ENCODE measurements around the gene ACTR2.
"Not testable (repeated sequence)": the region's sequence is repeated elsewhere in the genome, so short reads cannot be mapped to it uniquely, and the experiment has no call there.

ACTR2 gene

GRCh38 chr2:65227020-65227455 is 593 bp upstream of the ACTR2 start:
- peak overlapping the region; percentile 65 for H3K27ac ChIP-seq (ENCODE audit: insufficient read depth, low read depth, low read length, poor library complexity, severe bottlenecking)
- peaks cover 13% of the 10 kb centered on the region for H3K4me1 ChIP-seq (ENCODE audit: control insufficient read depth, insufficient read depth, low read length)
- no peaks in the 10 kb centered on the region for H3K36me3 ChIP-seq (ENCODE audit: control insufficient read depth, insufficient read depth, low read length)
- 2% methylated on average over 13 of the region's 13 CpGs for WGBS, 2 experiments
- H3K27me3 ChIP-seq (ENCODE audit: control insufficient read depth, insufficient read depth, low read length, poor library complexity, severe bottlenecking): no peaks in the 10 kb centered on the region
- H3K4me3 ChIP-seq (ENCODE audit: insufficient read depth, low read depth, low read length): peak overlapping the region; percentile 89
- no peaks in the 10 kb centered on the region for H3K9me3 ChIP-seq (ENCODE audit: control insufficient read depth, low read length)

- Histone ChIP-seq H3K27me3 (ENCODE audit: control insufficient read depth, insufficient read depth, low read length, poor library complexity, severe bottlenecking) (no peaks in the 10 kb centered on the region), H3K4me3 (ENCODE audit: insufficient read depth, low read depth, low read length) (peak overlapping the region; percentile 89), H3K27ac (ENCODE audit: insufficient read depth, low read depth, low read length, poor library complexity, severe bottlenecking) (no peak overlapping the region), H3K4me1 (ENCODE audit: control insufficient read depth, insufficient read depth, low read length) (peaks cover 13% of the 10 kb centered on the region), H3K36me3 (ENCODE audit: control insufficient read depth, insufficient read depth, low read length) (no peaks in the 10 kb centered on the region), H3K9me3 (ENCODE audit: control insufficient read depth, low read length) (no peaks in the 10 kb centered on the region)
- WGBS, 2 experiments: 1% methylated on average over 14 to 16 of the region's 16 CpGs
Measured at GRCh38 chr2:65228263-65228750, 676 bp downstream of the ACTR2 start.

DNA sequence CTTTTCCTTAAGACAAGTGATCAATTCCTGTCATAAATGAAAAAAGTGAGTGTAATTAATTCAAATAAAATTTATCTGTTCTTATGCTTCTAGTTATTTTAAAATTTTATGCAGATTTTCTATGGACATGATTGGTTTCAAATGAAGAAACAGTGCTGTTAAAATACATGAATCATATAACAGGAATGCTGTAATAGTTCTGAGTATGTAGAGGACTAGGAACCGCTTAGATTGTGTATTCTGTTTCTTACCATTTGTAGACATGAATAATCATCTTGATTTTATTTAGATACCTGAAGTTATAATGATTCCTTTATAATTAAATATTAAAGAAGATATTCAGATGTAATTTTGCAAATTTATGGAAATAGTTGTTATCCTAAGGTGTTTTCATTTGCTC is 3.5 kb downstream of the ACTR2 start:
- Histone ChIP-seq H3K27ac (ENCODE audit: insufficient read depth, low read depth, low read length, poor library complexity, severe bottlenecking) (no peak overlapping the region), H3K36me3 (ENCODE audit: control insufficient read depth, insufficient read depth, low read length) (no peaks in the 10 kb centered on the region), H3K9me3 (ENCODE audit: control insufficient read depth, low read length) (no peaks in the 10 kb centered on the region), H3K4me3 (ENCODE audit: insufficient read depth, low read depth, low read length) (no peak overlapping the region), H3K27me3 (ENCODE audit: control insufficient read depth, insufficient read depth, low read length, poor library complexity, severe bottlenecking) (no peaks in the 10 kb centered on the region), H3K4me1 (ENCODE audit: control insufficient read depth, insufficient read depth, low read length) (peaks cover 13% of the 10 kb centered on the region)
- WGBS, 2 experiments: 100% methylated on average over 1 of the region's 1 CpG; no CpG with 5 or more reads in 1 of the 2 experiments

DNA sequence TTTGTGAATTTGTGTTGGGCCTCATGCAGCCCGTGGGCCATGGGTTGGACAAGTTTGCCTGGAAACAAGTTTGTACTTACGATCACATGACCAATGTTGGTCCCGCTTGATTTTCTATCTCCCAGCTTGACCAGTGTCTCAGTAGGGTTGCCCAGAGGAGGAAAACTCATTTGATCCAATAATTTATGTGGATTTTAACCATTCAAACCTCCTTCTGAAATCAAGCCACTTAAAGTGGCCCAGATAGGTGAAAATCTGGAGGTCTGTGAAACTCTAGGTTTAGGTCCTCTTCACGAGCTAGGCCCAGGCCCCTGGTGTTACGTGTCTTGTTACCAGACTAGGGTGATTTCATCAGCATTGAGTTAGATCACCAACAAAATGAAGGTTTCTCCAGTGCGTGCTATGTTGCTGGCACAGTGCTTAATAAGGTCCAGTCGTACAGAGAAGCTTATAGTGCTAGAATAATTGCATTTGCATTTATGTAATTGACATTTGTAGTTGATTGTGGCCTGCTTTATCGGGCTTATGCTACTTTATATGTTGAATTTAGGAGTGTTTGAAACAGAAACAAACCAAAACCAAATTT is 4.4 kb downstream of the ACTR2 start:
- Histone ChIP-seq H3K9me3 (ENCODE audit: control insufficient read depth, low read length) (no peaks in the 10 kb centered on the region), H3K36me3 (ENCODE audit: control insufficient read depth, insufficient read depth, low read length) (no peaks in the 10 kb centered on the region), H3K4me3 (ENCODE audit: insufficient read depth, low read depth, low read length) (no peak overlapping the region), H3K27ac (ENCODE audit: insufficient read depth, low read depth, low read length, poor library complexity, severe bottlenecking) (no peak overlapping the region), H3K4me1 (ENCODE audit: control insufficient read depth, insufficient read depth, low read length) (peaks cover 7% of the 10 kb centered on the region), H3K27me3 (ENCODE audit: control insufficient read depth, insufficient read depth, low read length, poor library complexity, severe bottlenecking) (no peaks in the 10 kb centered on the region)
- WGBS, 2 experiments: 94 to 97% methylated on average over 8 of the region's 8 CpGs

- Histone ChIP-seq H3K36me3 (ENCODE audit: control insufficient read depth, insufficient read depth, low read length) (no peaks in the 10 kb centered on the region), H3K27me3 (ENCODE audit: control insufficient read depth, insufficient read depth, low read length, poor library complexity, severe bottlenecking) (no peaks in the 10 kb centered on the region), H3K4me3 (ENCODE audit: insufficient read depth, low read depth, low read length) (no peak overlapping the region), H3K9me3 (ENCODE audit: control insufficient read depth, low read length) (no peaks in the 10 kb centered on the region), H3K27ac (ENCODE audit: insufficient read depth, low read depth, low read length, poor library complexity, severe bottlenecking) (no peak overlapping the region), H3K4me1 (ENCODE audit: control insufficient read depth, insufficient read depth, low read length) (peaks cover 7% of the 10 kb centered on the region)
- 90% methylated on average over 2 of the region's 2 CpGs for WGBS, 2 experiments
Measured at GRCh38 chr2:65232636-65233035, 5.0 kb downstream of the ACTR2 start.

DNA sequence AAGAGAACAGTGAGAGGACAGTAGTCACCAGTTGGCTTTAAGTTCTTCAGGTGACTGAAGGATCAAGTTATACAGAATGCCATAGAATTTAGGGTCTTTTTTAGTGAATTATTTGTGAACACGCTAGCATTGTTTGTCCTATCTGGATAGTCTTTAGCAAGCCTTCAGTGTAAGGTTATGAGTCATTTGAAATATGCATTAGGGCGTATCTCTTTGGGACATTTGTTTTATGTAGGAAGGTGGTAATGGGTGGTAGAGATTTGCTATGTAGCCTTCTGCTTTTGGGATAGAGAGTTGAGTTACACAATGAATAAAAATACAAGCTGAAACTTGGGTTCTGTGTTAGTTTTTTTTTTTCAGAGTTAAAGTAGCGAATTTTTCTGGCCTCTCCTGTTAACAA is 13.0 kb downstream of the ACTR2 start:
- Histone ChIP-seq H3K4me3 (ENCODE audit: insufficient read depth, low read depth, low read length) (no peak overlapping the region), H3K4me1 (ENCODE audit: control insufficient read depth, insufficient read depth, low read length) (no peaks in the 10 kb centered on the region), H3K36me3 (ENCODE audit: control insufficient read depth, insufficient read depth, low read length) (no peaks in the 10 kb centered on the region), H3K9me3 (ENCODE audit: control insufficient read depth, low read length) (no peaks in the 10 kb centered on the region), H3K27ac (ENCODE audit: insufficient read depth, low read depth, low read length, poor library complexity, severe bottlenecking) (no peak overlapping the region), H3K27me3 (ENCODE audit: control insufficient read depth, insufficient read depth, low read length, poor library complexity, severe bottlenecking) (no peaks in the 10 kb centered on the region)
- WGBS, 2 experiments: 96 to 97% methylated on average over 3 of the region's 3 CpGs

DNA sequence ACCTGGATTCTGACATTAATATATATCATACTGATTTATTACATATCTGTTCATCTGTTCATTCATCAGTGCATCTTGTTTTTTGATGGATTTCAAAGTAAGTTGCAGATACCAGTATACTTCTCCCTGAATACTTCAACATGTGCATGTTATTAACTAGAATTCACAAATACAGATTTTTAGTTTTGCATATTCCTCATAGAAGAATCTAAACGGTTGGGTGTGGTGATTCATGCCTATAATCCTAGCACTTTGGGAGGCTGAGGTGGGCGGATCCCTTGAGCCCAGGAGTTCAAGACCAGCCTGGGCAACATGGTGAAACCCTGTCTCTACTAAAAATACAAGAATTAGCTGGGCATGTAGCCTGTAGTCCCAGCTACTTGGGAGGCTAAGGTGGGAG is 16.8 kb downstream of the ACTR2 start:
- H3K4me3 ChIP-seq (ENCODE audit: insufficient read depth, low read depth, low read length); H3K36me3 ChIP-seq (ENCODE audit: control insufficient read depth, insufficient read depth, low read length); H3K27me3 ChIP-seq (ENCODE audit: control insufficient read depth, insufficient read depth, low read length, poor library complexity, severe bottlenecking); H3K27ac ChIP-seq (ENCODE audit: insufficient read depth, low read depth, low read length, poor library complexity, severe bottlenecking); H3K9me3 ChIP-seq (ENCODE audit: control insufficient read depth, low read length); H3K4me1 ChIP-seq (ENCODE audit: control insufficient read depth, insufficient read depth, low read length): not testable (repeated sequence)
- 91 to 94% methylated on average over 2 of the region's 2 CpGs for WGBS, 2 experiments

DNA sequence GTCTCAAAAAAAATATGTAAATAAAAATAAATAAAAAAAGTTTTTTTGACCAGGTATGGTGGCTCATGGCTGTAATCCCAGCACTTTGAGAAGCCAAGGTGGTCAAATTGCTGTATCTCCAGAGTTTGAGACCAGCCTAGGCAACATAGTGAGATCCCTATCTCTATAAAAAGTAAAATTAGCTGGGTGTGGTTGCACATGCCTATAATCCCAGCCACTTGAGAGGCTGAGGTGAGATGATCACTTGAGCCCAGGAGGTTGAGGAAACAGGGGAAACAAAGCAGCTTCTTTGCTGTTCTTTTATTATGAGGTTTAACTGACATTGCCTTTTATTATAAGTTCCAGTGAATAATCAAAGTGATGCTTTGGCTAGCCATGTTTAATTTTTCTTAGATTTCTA is 25.0 kb downstream of the ACTR2 start:
- Histone ChIP-seq H3K36me3 (ENCODE audit: control insufficient read depth, insufficient read depth, low read length) (peaks cover 3% of the 10 kb centered on the region), H3K9me3 (ENCODE audit: control insufficient read depth, low read length) (no peaks in the 10 kb centered on the region), H3K4me3 (ENCODE audit: insufficient read depth, low read depth, low read length) (no peak overlapping the region), H3K4me1 (ENCODE audit: control insufficient read depth, insufficient read depth, low read length) (no peaks in the 10 kb centered on the region), H3K27ac (ENCODE audit: insufficient read depth, low read depth, low read length, poor library complexity, severe bottlenecking) (no peak overlapping the region), H3K27me3 (ENCODE audit: control insufficient read depth, insufficient read depth, low read length, poor library complexity, severe bottlenecking) (no peaks in the 10 kb centered on the region)

DNA sequence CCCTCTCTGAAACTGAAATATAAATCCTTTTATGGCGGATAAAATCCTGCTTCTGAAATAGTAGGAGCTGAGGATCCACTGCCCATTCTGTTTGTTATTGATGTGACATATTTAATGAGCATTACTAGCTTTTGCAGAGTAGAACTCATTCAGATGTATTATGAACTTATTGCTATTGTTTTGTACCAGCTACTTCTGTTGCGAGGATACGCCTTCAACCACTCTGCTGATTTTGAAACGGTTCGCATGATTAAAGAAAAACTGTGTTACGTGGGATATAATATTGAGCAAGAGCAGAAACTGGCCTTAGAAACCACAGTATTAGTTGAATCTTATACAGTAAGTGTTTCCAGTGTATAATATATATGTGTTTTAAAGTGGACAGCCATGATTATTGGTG is 27.7 kb downstream of the ACTR2 start:
- no peak overlapping the region for H3K4me3 ChIP-seq (ENCODE audit: insufficient read depth, low read depth, low read length)
- WGBS, 2 experiments: 97 to 99% methylated on average over 6 of the region's 6 CpGs
- no peaks in the 10 kb centered on the region for H3K9me3 ChIP-seq (ENCODE audit: control insufficient read depth, low read length)
- H3K27me3 ChIP-seq (ENCODE audit: control insufficient read depth, insufficient read depth, low read length, poor library complexity, severe bottlenecking): no peaks in the 10 kb centered on the region
- no peaks in the 10 kb centered on the region for H3K4me1 ChIP-seq (ENCODE audit: control insufficient read depth, insufficient read depth, low read length)
- peaks cover 3% of the 10 kb centered on the region for H3K36me3 ChIP-seq (ENCODE audit: control insufficient read depth, insufficient read depth, low read length)
- H3K27ac ChIP-seq (ENCODE audit: insufficient read depth, low read depth, low read length, poor library complexity, severe bottlenecking): no peak overlapping the region

- 98 to 100% methylated on average over 1 of the region's 1 CpG for WGBS, 2 experiments
- peaks cover 3% of the 10 kb centered on the region for H3K36me3 ChIP-seq (ENCODE audit: control insufficient read depth, insufficient read depth, low read length)
- no peak overlapping the region for H3K4me3 ChIP-seq (ENCODE audit: insufficient read depth, low read depth, low read length)
- no peak overlapping the region for H3K27ac ChIP-seq (ENCODE audit: insufficient read depth, low read depth, low read length, poor library complexity, severe bottlenecking)
- H3K4me1 ChIP-seq (ENCODE audit: control insufficient read depth, insufficient read depth, low read length): no peaks in the 10 kb centered on the region
- no peaks in the 10 kb centered on the region for H3K9me3 ChIP-seq (ENCODE audit: control insufficient read depth, low read length)
- no peaks in the 10 kb centered on the region for H3K27me3 ChIP-seq (ENCODE audit: control insufficient read depth, insufficient read depth, low read length, poor library complexity, severe bottlenecking)
Measured at GRCh38 chr2:65256054-65256453, 28.4 kb downstream of the ACTR2 start.

GRCh38 chr2:65257866-65258265 is 30.2 kb downstream of the ACTR2 start:
- not testable (repeated sequence) for H3K27me3 ChIP-seq (ENCODE audit: control insufficient read depth, insufficient read depth, low read length, poor library complexity, severe bottlenecking); H3K4me3 ChIP-seq (ENCODE audit: insufficient read depth, low read depth, low read length); H3K27ac ChIP-seq (ENCODE audit: insufficient read depth, low read depth, low read length, poor library complexity, severe bottlenecking); H3K36me3 ChIP-seq (ENCODE audit: control insufficient read depth, insufficient read depth, low read length); H3K9me3 ChIP-seq (ENCODE audit: control insufficient read depth, low read length); H3K4me1 ChIP-seq (ENCODE audit: control insufficient read depth, insufficient read depth, low read length)
